Upper lobe of left lung (tissue), 6 donors: ENCODE results near the gene PABPC4L. TPM values are rescaled to one million over a fixed set of nuclear protein-coding genes. Genes with fewer than 3 reads are reported as not detected.
A peak's percentile ranks its signal among the peaks of the same experiment; 100 is the strongest.
"Not testable (repeated sequence)": the region's sequence is repeated elsewhere in the genome, so short reads cannot be mapped to it uniquely, and the experiment has no call there.

Source experiments
- ATAC-seq, 2 donors: fragments of 200-7000 bp; cut with Tn5 transposase; one replicate each; pipeline ENCODE4 v1.9.1; 2022; ENCODE audit warnings: mild to moderate bottlenecking in 2 of 2, moderate library complexity in 2 of 2; ENCODE audit not compliant: low FRiP score in 2 of 2
- DNase-seq, 2 donors: peaks; one replicate each; pipeline ENCODE4 v3.0.0-alpha.2; 2019 to 2020
- H3K27ac ChIP-seq, 4 donors: fragments of 200-600 bp; sonication (generic); one replicate each; pipeline ENCODE4 v1.5.1; 2016 to 2019
- H3K27me3 ChIP-seq, 4 donors: fragments of 200-600 bp; sonication (generic); one replicate each; pipeline ENCODE4 v1.5.1; 2017 to 2019
- H3K36me3 ChIP-seq, 4 donors: fragments of 200-600 bp; sonication (generic); one replicate each; pipeline ENCODE4 v1.5.1; 2016 to 2019
- H3K4me1 ChIP-seq, 4 donors: fragments of 200-600 bp; sonication (generic); one replicate each; pipeline ENCODE4 v1.5.1; 2018 to 2019
- H3K4me3 ChIP-seq, 4 donors: fragments of 200-600 bp; sonication (generic); one replicate each; pipeline ENCODE4 v1.5.1; 2017 to 2019; ENCODE audit warnings: mild to moderate bottlenecking in 2 of 4, moderate library complexity in 1 of 4
- H3K9me3 ChIP-seq, 4 donors: fragments of 200-600 bp; sonication (generic); one replicate each; pipeline ENCODE4 v1.5.1; 2018 to 2019
- CTCF ChIP-seq, 6 experiments: fragments of 450-650 bp in 4 of 6; fragments of 200-600 bp in 2 of 6; sonication (generic) in 2 of 6; IDR thresholded peaks; one replicate each; pipeline ENCODE4 v1.5.1; 2016 to 2019; ENCODE audit warnings: antibody characterized with exemption in 6 of 6
- EP300 ChIP-seq, 4 donors: sonication (generic); formaldehyde crosslinking; IDR thresholded peaks; one replicate each; pipeline ENCODE4 v1.5.1; 2017; ENCODE audit warnings: antibody characterized with exemption in 4 of 4, control low read depth in 2 of 4
- POLR2A ChIP-seq, 4 donors: fragments of 450-650 bp; IDR thresholded peaks; one replicate each; pipeline ENCODE4 v1.5.1; 2016 to 2017; ENCODE audit warnings: antibody characterized with exemption in 4 of 4, mild to moderate bottlenecking in 2 of 4
- POLR2AphosphoS5 ChIP-seq, 2 donors: sonication (generic); formaldehyde crosslinking; IDR thresholded peaks; one replicate each; pipeline ENCODE4 v1.5.1; 2017; ENCODE audit warnings: antibody characterized with exemption in 2 of 2
- WGBS, 2 donors: methylation state at CpG; one replicate each; pipeline ENCODE4 v1.1.5; 2017 to 2018; 5-methylcytosine and 5-hydroxymethylcytosine counted together
- total RNA-seq, 6 donors: library from RNA; depleted of rRNA in 4 of 6; stranded (reverse); fragments of >200 nt in 4 of 6; gene quantifications; one replicate each; pipeline versions ENCODE4 v1.1.0 to v1.2.1, GENCODE V29; 2016 to 2021
- donor health status: DM: no; HTN: no; CAD: no; lungs with moderate emphysema.
- donor health status: DM: no; HTN: yes; CAD: no; lungs with severe emphysema.

The PABPC4L gene
- total RNA-seq, 6 donors from 2014 or later: 0.31 to 1.0 (median 0.47) TPM

- Histone ChIP-seq H3K27me3 (no peaks in the 10 kb centered on the region), H3K4me1 (no peaks in the 10 kb centered on the region), H3K36me3 (no peaks in the 10 kb centered on the region), H3K9me3 (no peaks in the 10 kb centered on the region), H3K27ac (no peak overlapping the region), H3K4me3 (no peak overlapping the region)
- DNase-seq: no peak
- no peak for TF ChIP-seq POLR2A (IDR thresholded peaks at IDR 0.05)
- TF ChIP-seq POLR2AphosphoS5 (IDR thresholded peaks at IDR 0.05): no peak
- TF ChIP-seq CTCF (IDR thresholded peaks at IDR 0.05): no peak
- TF ChIP-seq EP300 (IDR thresholded peaks at IDR 0.05): no peak
- WGBS, 2 donors: 34 to 51% methylated on average over 2 of the region's 2 CpGs
- no peak for ATAC-seq
Observed at GRCh38 chr4:134215620-134216344, 14.2 kb upstream of the PABPC4L start.

GRCh38 chr4:134207955-134208354 is 6.4 kb upstream of the PABPC4L start:
- not testable (repeated sequence) for H3K4me3 ChIP-seq, ATAC-seq, H3K27ac ChIP-seq, H3K27me3 ChIP-seq, H3K4me1 ChIP-seq, H3K9me3 ChIP-seq, H3K36me3 ChIP-seq
- DNase-seq: peak in 1 of 2 donors; percentile 32
- WGBS, 2 donors: 89 to 96% methylated on average over 8 to 11 of the region's 11 CpGs

- no peak overlapping the region for H3K27ac ChIP-seq
- no peak for TF ChIP-seq EP300 (IDR thresholded peaks at IDR 0.05)
- TF ChIP-seq POLR2A (IDR thresholded peaks at IDR 0.05): no peak
- TF ChIP-seq POLR2AphosphoS5 (IDR thresholded peaks at IDR 0.05): no peak
- no peak for TF ChIP-seq CTCF (IDR thresholded peaks at IDR 0.05)
- no peak for ATAC-seq
- H3K36me3 ChIP-seq: no peaks in the 10 kb centered on the region
- H3K4me3 ChIP-seq: peak overlapping the region in 3 of 4 donors; percentile 51 to 61 (median 58)
- H3K9me3 ChIP-seq: no peaks in the 10 kb centered on the region
- peaks cover 0 to 9% (median 0%) of the 10 kb centered on the region in 4 donors for H3K4me1 ChIP-seq
- H3K27me3 ChIP-seq: no peaks in the 10 kb centered on the region
- 47 to 48% methylated on average over 8 of the region's 8 CpGs for WGBS, 2 donors
- DNase-seq: no peak
Observed at GRCh38 chr4:134202166-134202956, 772 bp upstream of the PABPC4L start.

- peak in 1 of 2 donors; percentile 9 for DNase-seq
- Histone ChIP-seq H3K9me3 (no peaks in the 10 kb centered on the region), H3K27ac (peak overlapping the region in 1 of 4 donors; percentile 73), H3K36me3 (no peaks in the 10 kb centered on the region), H3K4me1 (peaks cover 0 to 9% (median 0%) of the 10 kb centered on the region in 4 donors), H3K27me3 (no peaks in the 10 kb centered on the region), H3K4me3 (peak overlapping the region in 3 of 4 donors; percentile 51 to 61 (median 58))
- TF ChIP-seq POLR2AphosphoS5 (IDR thresholded peaks at IDR 0.05): no peak
- TF ChIP-seq CTCF (IDR thresholded peaks at IDR 0.05): no peak
- no peak for TF ChIP-seq EP300 (IDR thresholded peaks at IDR 0.05)
- no peak for TF ChIP-seq POLR2A (IDR thresholded peaks at IDR 0.05)
- WGBS, 2 donors: 76 to 81% methylated on average over 3 to 10 of the region's 10 CpGs
- ATAC-seq: peak; percentile 37 to 67
Observed at GRCh38 chr4:134200811-134201215, 776 bp downstream of the PABPC4L start.

GRCh38 chr4:134189949-134190348 is 11.6 kb downstream of the PABPC4L start:
- Histone ChIP-seq H3K27me3 (no peaks in the 10 kb centered on the region), H3K9me3 (no peaks in the 10 kb centered on the region), H3K36me3 (no peaks in the 10 kb centered on the region), H3K4me1 (no peaks in the 10 kb centered on the region), H3K4me3 (no peak overlapping the region), H3K27ac (no peak overlapping the region)
- 0 to 65% methylated on average over 1 of the region's 1 CpG for WGBS, 2 donors
- TF ChIP-seq EP300 (IDR thresholded peaks at IDR 0.05): no peak
- no peak for TF ChIP-seq CTCF (IDR thresholded peaks at IDR 0.05)
- no peak for TF ChIP-seq POLR2A (IDR thresholded peaks at IDR 0.05)
- TF ChIP-seq POLR2AphosphoS5 (IDR thresholded peaks at IDR 0.05): no peak
- ATAC-seq: no peak
- no peak for DNase-seq
